WI38 (cell line): ENCODE measurements around the gene BBS2.

Source experiments
- H3K4me3 ChIP-seq: 2 replicates; pipeline ENCODE4 v1.5.1; 2011; ENCODE audit warnings: low read depth, mild to moderate bottlenecking, control low read depth, low read length
- TF ChIP-seq, protein P1 (sequence below): IDR thresholded peaks from 2 replicates; pipeline ENCODE4 v1.5.1; 2012; ENCODE audit warnings: low read depth, mild to moderate bottlenecking, control low read depth, low read length

Gene BBS2

GRCh38 chr16:56554441-56554840 is 34.6 kb upstream of the BBS2 start:
- no peak overlapping the region for H3K4me3 ChIP-seq
- TF ChIP-seq, protein P1, sequence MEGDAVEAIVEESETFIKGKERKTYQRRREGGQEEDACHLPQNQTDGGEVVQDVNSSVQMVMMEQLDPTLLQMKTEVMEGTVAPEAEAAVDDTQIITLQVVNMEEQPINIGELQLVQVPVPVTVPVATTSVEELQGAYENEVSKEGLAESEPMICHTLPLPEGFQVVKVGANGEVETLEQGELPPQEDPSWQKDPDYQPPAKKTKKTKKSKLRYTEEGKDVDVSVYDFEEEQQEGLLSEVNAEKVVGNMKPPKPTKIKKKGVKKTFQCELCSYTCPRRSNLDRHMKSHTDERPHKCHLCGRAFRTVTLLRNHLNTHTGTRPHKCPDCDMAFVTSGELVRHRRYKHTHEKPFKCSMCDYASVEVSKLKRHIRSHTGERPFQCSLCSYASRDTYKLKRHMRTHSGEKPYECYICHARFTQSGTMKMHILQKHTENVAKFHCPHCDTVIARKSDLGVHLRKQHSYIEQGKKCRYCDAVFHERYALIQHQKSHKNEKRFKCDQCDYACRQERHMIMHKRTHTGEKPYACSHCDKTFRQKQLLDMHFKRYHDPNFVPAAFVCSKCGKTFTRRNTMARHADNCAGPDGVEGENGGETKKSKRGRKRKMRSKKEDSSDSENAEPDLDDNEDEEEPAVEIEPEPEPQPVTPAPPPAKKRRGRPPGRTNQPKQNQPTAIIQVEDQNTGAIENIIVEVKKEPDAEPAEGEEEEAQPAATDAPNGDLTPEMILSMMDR: no peak

GRCh38 chr16:56551796-56552738 is 32.2 kb upstream of the BBS2 start:
- no peak overlapping the region for H3K4me3 ChIP-seq
- TF ChIP-seq, protein P1: no peak

DNA sequence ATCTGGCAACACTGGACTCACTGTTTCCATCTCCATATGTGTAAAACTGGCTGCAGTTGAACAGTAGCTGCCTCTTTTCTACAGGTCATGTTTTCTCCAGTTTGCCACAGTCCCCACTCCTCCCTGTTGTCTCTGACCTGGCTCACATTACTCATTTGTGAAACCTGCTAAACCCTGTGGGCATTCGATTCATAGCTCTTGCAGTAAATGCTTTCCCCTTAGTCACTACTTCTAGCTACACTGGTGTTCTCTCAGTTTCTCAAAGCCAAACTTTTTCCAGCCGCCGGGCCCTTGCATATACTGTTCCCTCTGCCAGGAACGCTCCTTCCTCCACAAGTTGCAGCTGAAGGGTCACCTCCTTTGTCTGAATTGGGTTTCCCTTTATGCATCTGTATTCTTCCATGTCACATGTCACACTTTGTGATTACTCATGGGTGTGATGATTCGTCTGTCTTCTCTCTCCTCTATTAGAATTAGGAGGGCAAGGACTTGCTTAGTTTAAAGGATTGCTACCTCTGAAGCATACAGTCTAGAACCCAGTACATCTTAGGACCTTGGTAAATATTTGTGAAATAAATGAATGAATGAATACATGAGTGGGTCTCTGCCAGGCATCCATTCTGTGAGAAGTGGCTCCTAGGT is 30.0 kb upstream of the BBS2 start:
- no peak overlapping the region for H3K4me3 ChIP-seq
- TF ChIP-seq, protein P1: no peak

- TF ChIP-seq, protein P1: no peak
- H3K4me3 ChIP-seq: no peak overlapping the region
Observed at GRCh38 chr16:56549161-56549560, 29.3 kb upstream of the BBS2 start.

DNA sequence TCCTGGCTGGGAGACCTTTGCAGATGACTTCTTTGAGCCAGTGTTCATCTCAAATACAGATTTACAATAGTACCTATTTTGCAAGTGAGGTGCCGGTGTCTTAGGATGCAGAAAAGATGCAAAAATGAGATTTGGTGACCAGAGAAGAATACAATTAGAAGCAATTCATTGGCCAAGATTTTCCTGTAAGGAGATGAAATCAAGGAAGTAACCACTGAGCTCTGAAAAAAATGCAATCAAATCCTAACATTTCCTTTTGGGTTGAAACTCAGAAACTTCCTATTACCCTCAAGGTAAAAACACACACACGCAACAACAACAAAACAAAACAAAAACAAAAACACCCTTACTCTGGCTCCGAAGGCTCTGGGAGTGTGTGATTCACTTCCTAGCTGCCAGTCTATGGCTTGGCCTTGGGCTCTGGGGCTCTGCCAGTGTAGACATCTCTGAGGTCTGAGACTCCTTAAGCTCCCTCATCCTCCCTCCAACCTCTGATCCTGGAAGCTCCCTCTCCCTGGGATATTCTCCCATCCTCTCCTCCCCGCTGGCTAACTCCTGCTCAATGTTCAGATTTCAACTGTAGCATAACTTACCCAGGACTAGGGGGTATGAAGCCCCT is 28.2 kb upstream of the BBS2 start:
- TF ChIP-seq, protein P1: no peak
- no peak overlapping the region for H3K4me3 ChIP-seq

- no peak overlapping the region for H3K4me3 ChIP-seq
- TF ChIP-seq, protein P1: no peak
Observed at GRCh38 chr16:56547120-56547948, 27.5 kb upstream of the BBS2 start.
